Endothelial cell of umbilical vein (primary cell): ENCODE results near the gene RPS6KA1. TPM values are rescaled to one million over a fixed set of nuclear protein-coding genes. Genes with fewer than 3 reads are reported as not detected.

ENCODE experiments used
- BruUV-seq: library from RNA; stranded (reverse); fragments of 400-500 nt; replicated peaks from 2 replicates; lab custom pipeline; 2021; lab: Mats Ljungman, UMichigan
- CTCF ChIA-PET: fragments of 300-600, 350-600 bp; sonication (Branson Sonifier 250); formaldehyde crosslinking; loops from one replicate; lab custom pipeline; 2021; ENCODE audit warnings: antibody characterized with exemption, inconsistent platforms; lab: Charles Lee
- POLR2A ChIA-PET: fragments of 300-600, 350-600 bp; sonication (Branson Sonifier 250); formaldehyde crosslinking; loops from one replicate; lab custom pipeline; 2021; ENCODE audit warnings: antibody characterized with exemption, inconsistent platforms; lab: Charles Lee
- DNase-seq: peaks from one replicate; pipeline ENCODE4 v3.0.0-alpha.2; 2011; ENCODE audit warnings: low read depth, low spot score
- FAIRE-seq: peaks from 2 replicates; lab custom pipeline; 2011; peaks lifted over from hg19 to GRCh38; lab: Jason Lieb, UNC
- H2AFZ ChIP-seq: 2 replicates; pipeline ENCODE4 v1.6.0; 2012; ENCODE audit warnings: low read depth, low read length, control low read depth, inconsistent platforms
- H3K27ac ChIP-seq: 2 replicates; pipeline ENCODE4 v1.5.1; 2011; ENCODE audit warnings: low read depth, mild to moderate bottlenecking, control low read depth, low read length, moderate library complexity; ENCODE audit not compliant: insufficient read depth
- H3K27me3 ChIP-seq, 2 experiments: 2 replicates each; pipeline versions ENCODE4 v1.6.0 to v1.6.1; 2011; ENCODE audit warnings: low read length in 2 of 2, mixed read lengths in 1 of 2; ENCODE audit not compliant: control insufficient read depth in 2 of 2, insufficient read depth in 2 of 2
- H3K36me3 ChIP-seq, 2 experiments: 2 replicates in 1 of 2; 3 replicates in 1 of 2; pipeline ENCODE4 v1.5.1; 2011; ENCODE audit warnings: low read length in 2 of 2, mild to moderate bottlenecking in 1 of 2, moderate library complexity in 1 of 2; ENCODE audit not compliant: control insufficient read depth in 2 of 2, insufficient read depth in 2 of 2; ENCODE audit errors: extremely low read depth in 1 of 2
- H3K4me1 ChIP-seq: 3 replicates; pipeline ENCODE4 v1.5.1; 2011; ENCODE audit warnings: mild to moderate bottlenecking, low read length; ENCODE audit not compliant: control insufficient read depth, insufficient read depth; ENCODE audit errors: extremely low read depth
- H3K4me2 ChIP-seq: 2 replicates; pipeline ENCODE4 v1.6.1; 2011; ENCODE audit warnings: low read length, control low read depth, mixed read lengths; ENCODE audit not compliant: insufficient read depth
- H3K4me3 ChIP-seq, 3 experiments: fragments of 200-600 bp in 1 of 3; sonication (generic), shearing (Covaris generic) in 1 of 3; replicated peaks in 1 of 3; 2 replicates each; pipeline ENCODE4 v1.5.1; 2011 to 2016; ENCODE audit warnings: control low read depth in 3 of 3, low read length in 3 of 3, mild to moderate bottlenecking in 2 of 3, inconsistent platforms in 1 of 3, low read depth in 1 of 3, moderate library complexity in 1 of 3; ENCODE audit not compliant: insufficient read depth in 1 of 3
- H3K79me2 ChIP-seq: 2 replicates; pipeline ENCODE4 v1.6.0; 2012; ENCODE audit warnings: low read length, inconsistent platforms; ENCODE audit not compliant: control insufficient read depth, insufficient read depth
- H3K9ac ChIP-seq: replicated peaks from 2 replicates; pipeline ENCODE3; 2011; ENCODE audit warnings: low read length, control low read depth; ENCODE audit not compliant: insufficient read depth; ENCODE audit errors: extremely low read depth
- H3K9me1 ChIP-seq: replicated peaks from 3 replicates; pipeline ENCODE4 v1.6.0; 2011; ENCODE audit warnings: mild to moderate bottlenecking, low read length; ENCODE audit not compliant: control insufficient read depth, insufficient read depth; ENCODE audit errors: extremely low read depth
- H3K9me3 ChIP-seq: replicated peaks from 2 replicates; pipeline ENCODE4 v1.5.1; 2012; ENCODE audit warnings: low read length, inconsistent platforms; ENCODE audit not compliant: control insufficient read depth, insufficient read depth
- H4K20me1 ChIP-seq: replicated peaks from 2 replicates; pipeline ENCODE3; 2011; ENCODE audit warnings: mild to moderate bottlenecking, low read length; ENCODE audit not compliant: control insufficient read depth, insufficient read depth; ENCODE audit errors: extremely low read depth
- CTCF ChIP-seq, 2 donors: IDR thresholded peaks; 1 replicate in 1 of 2; 2 replicates in 1 of 2; pipeline ENCODE4 v1.5.1; 2011; ENCODE audit warnings: low read length in 2 of 2, mild to moderate bottlenecking in 2 of 2, moderate library complexity in 2 of 2, control low read depth in 1 of 2, inconsistent platforms in 1 of 2, low read depth in 1 of 2; ENCODE audit not compliant: insufficient read depth in 1 of 2; ENCODE audit errors: extremely low read depth in 1 of 2
- EZH2 ChIP-seq: IDR thresholded peaks from 2 replicates; pipeline ENCODE4 v1.6.1; 2012; ENCODE audit warnings: borderline replicate concordance, low read depth, mild to moderate bottlenecking, moderate library complexity, low read length, inconsistent platforms; ENCODE audit not compliant: severe bottlenecking
- FOS ChIP-seq: IDR thresholded peaks from 2 replicates; pipeline ENCODE4 v1.6.1; 2011; ENCODE audit warnings: mild to moderate bottlenecking, low read length, moderate library complexity, borderline replicate concordance; ENCODE audit not compliant: insufficient read depth
- GATA2 ChIP-seq: IDR thresholded peaks from 2 replicates; pipeline ENCODE4 v1.7.0; 2011; ENCODE audit warnings: low read depth, mild to moderate bottlenecking, moderate library complexity, mixed read lengths, low read length; ENCODE audit not compliant: insufficient read length, insufficient read depth
- JUN ChIP-seq: IDR thresholded peaks from 2 replicates; pipeline ENCODE4 v1.6.1; 2011; ENCODE audit warnings: borderline replicate concordance, low read depth; ENCODE audit not compliant: insufficient read length, insufficient read depth
- MAX ChIP-seq: IDR thresholded peaks from 2 replicates; pipeline ENCODE4 v1.6.1; 2011; ENCODE audit not compliant: insufficient read depth, insufficient read length
- MYC ChIP-seq: IDR thresholded peaks from one replicate; pipeline ENCODE4 v1.6.1; 2011; ENCODE audit warnings: mild to moderate bottlenecking, low read depth, low read length
- POLR2A ChIP-seq: IDR thresholded peaks from 2 replicates; pipeline ENCODE4 v1.6.1; 2012; ENCODE audit warnings: low read depth, mild to moderate bottlenecking, control low read depth, low read length
- POLR2AphosphoS5 ChIP-seq: IDR thresholded peaks from 2 replicates; pipeline ENCODE4 v1.6.1; 2012; ENCODE audit warnings: low read depth, mild to moderate bottlenecking, control low read depth, low read length, moderate library complexity; ENCODE audit not compliant: insufficient read depth
- dilution Hi-C: fragments of 300-500 bp; cut with MboI; formaldehyde crosslinking; loops from one replicate; pipeline ENCODE4 v1.15.0; 2019; ENCODE audit warnings: low sequenced_read_pairs; ENCODE audit not compliant: extremely low pct_ligation_motif_present
- intact Hi-C: fragments of 100-400 bp; cut with micrococcal nuclease; formaldehyde crosslinking; loops from one replicate; pipeline ENCODE4 v1.10.0; 2022
- polyA plus RNA-seq, 4 experiments: library from polyadenylated mRNA; depleted of rRNA in 3 of 4; stranded (reverse) in 3 of 4; unstranded in 1 of 4; fragments of >200 nt; gene quantifications; 2 replicates each; pipeline versions ENCODE4 v1.2.1 to v1.2.3, GENCODE V29; 2011 to 2012; ENCODE audit warnings: missing spikeins in 1 of 4
- total RNA-seq: library from RNA; stranded (reverse); gene quantifications from 2 replicates; pipeline ENCODE4 v1.2.3, GENCODE V29; 2021

Gene RPS6KA1
- total and polyA plus RNA-seq, 2 donors (not counting 3 experiments of a cell fraction or from before 2014, with no cell fraction given) = 6.7 to 15.5 TPM

- ChIA-PET POLR2A (no interaction called here), CTCF (interaction anchor here (1.1 to 1.8 kb wide), 4 partner anchors 9 to 57 kb away, joined by 3 to 7 read pairs (median 6); no protein-coding TSS in a partner anchor)
- Histone ChIP-seq H2AFZ (peak overlapping the region; percentile 23), H3K27ac (no peak overlapping the region), H3K79me2 (no peaks in the 10 kb centered on the region), H3K9me3 (no peaks in the 10 kb centered on the region), H3K4me2 (no peak overlapping the region), H4K20me1 (no peaks in the 10 kb centered on the region), H3K36me3 (no peaks in the 10 kb centered on the region), H3K27me3 (no peaks in the 10 kb centered on the region), H3K4me3 (no peak overlapping the region), H3K4me1 (peaks cover 2% of the 10 kb centered on the region), H3K9ac (no peak overlapping the region), H3K9me1 (no peaks in the 10 kb centered on the region)
- DNase-seq (peak; percentile 14), FAIRE-seq (peak; percentile 37)
- dilution Hi-C loops (no loop called here), intact Hi-C loops (no loop called here)
- no TSS peak for BruUV-seq
- TF ChIP-seq MYC (no peak), CTCF (IDR thresholded peaks at IDR 0.05; ENCODE audit: extremely low read depth in 1 of 2, insufficient read depth in 1 of 2, low read depth in 1 of 2, low read length in 2 of 2) (peak; percentile 22 to 42)
Observed at GRCh38 chr1:26541816-26542711, 12.5 kb downstream of the RPS6KA1 start.

- Histone ChIP-seq H3K9ac (no peak overlapping the region), H3K4me3 (no peak overlapping the region), H3K4me1 (peaks cover 2% of the 10 kb centered on the region), H3K9me1 (no peaks in the 10 kb centered on the region), H2AFZ (no peak overlapping the region), H3K36me3 (no peaks in the 10 kb centered on the region), H3K27me3 (no peaks in the 10 kb centered on the region), H3K9me3 (no peaks in the 10 kb centered on the region), H4K20me1 (no peaks in the 10 kb centered on the region), H3K27ac (no peak overlapping the region), H3K4me2 (no peak overlapping the region), H3K79me2 (no peaks in the 10 kb centered on the region)
- no peak for DNase-seq
- intact Hi-C loops (no loop called here), dilution Hi-C loops (no loop called here)
- POLR2A ChIA-PET = no interaction called here
- BruUV-seq = no TSS peak
- TF ChIP-seq FOS (no peak), EZH2 (no peak), MYC (no peak), GATA2 (no peak), JUN (no peak), CTCF (IDR thresholded peaks at IDR 0.05; ENCODE audit: extremely low read depth in 1 of 2, insufficient read depth in 1 of 2, low read depth in 1 of 2, low read length in 2 of 2) (no peak), POLR2A (no peak), POLR2AphosphoS5 (no peak), MAX (no peak)
- CTCF ChIA-PET = interaction anchor here (1.3 kb wide), 1 partner anchor 15 kb away, joined by 3 read pairs; no protein-coding TSS in a partner anchor
- FAIRE-seq = peak; percentile 15
Observed at GRCh38 chr1:26542771-26543451, 13.3 kb downstream of the RPS6KA1 start.
